ENCODE data around the gene MEDAG. TPM values are rescaled to one million over a fixed set of nuclear protein-coding genes. Genes with fewer than 3 reads are reported as not detected.

The MEDAG gene
- polyA plus RNA-seq, 1 donor from 2014 or later = not detected

Other genes starting within 250 kb of the MEDAG start
- 208 TPM for gene ALOX5AP, start 170.7 kb upstream of the MEDAG start, polyA plus RNA-seq
- gene TEX26, start 26.4 kb downstream of the MEDAG start, polyA plus RNA-seq = not detected

Data from IgD-negative memory B cell (primary cell).